Central memory CD4-positive, alpha-beta T cell (primary cell): ENCODE measurements around the gene SORCS2.

ENCODE experiments used
- DNase-seq: peaks from one replicate; pipeline ENCODE4 v3.0.0; 2022

Gene SORCS2

DNA sequence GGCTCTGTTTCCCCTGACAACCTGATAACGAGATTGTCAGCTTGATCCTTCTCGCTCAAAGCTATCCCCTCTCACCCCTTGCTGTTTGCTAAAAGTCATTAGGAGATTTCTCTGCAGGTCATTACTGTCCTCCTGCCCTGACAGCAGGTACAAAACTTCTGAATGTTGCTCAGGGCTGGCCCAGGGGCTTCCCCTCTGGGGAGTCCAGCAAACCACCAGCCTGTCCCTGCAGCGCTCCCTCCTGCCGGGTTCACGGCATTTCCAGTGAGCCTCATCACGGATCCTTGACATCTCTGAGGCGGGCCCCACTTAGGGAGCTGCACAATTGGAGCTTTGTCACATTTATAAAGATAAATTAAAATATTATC lies 5.2 kb upstream of the SORCS2 start:
- DNase-seq: no peak

DNA sequence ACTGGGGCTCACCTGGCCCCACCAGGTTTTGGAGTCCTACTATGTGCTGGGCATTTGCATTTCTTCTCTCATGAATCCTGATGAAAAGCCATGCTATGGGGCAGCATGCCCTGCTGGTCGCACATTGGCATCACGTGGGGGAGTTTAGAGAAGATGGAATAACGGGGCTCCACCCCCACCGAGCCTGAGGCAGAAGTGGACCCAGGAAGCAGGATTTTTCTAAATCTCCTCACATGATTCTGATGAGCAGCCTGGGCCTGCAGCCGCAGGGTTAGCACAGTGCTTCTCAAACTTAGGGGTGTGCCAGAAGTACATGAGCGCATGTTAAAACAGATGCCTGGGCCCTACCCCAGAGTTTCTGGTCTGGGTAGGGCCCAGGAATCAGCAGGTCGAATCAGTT lies 4.6 kb upstream of the SORCS2 start:
- no peak for DNase-seq

DNA sequence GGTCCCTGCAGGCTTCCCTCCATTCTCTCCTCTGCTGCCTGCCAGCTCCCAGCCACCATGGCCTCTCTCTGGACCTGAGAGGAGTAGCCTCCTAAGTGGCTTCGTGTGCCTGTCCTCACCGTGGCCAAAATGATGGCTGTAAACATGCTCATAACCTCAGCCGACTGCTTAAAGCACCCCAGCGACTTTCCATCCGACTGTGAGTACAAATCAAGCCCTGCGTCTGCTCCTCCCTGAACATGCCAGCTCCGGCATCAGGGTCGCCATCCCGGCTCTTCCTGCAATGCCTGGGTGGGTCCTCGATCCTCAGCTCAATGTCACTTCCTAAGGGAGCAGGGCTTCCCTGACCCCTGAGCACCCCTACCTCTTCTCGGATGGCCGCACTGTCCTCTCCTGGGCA lies 3.3 kb upstream of the SORCS2 start:
- no peak for DNase-seq

DNA sequence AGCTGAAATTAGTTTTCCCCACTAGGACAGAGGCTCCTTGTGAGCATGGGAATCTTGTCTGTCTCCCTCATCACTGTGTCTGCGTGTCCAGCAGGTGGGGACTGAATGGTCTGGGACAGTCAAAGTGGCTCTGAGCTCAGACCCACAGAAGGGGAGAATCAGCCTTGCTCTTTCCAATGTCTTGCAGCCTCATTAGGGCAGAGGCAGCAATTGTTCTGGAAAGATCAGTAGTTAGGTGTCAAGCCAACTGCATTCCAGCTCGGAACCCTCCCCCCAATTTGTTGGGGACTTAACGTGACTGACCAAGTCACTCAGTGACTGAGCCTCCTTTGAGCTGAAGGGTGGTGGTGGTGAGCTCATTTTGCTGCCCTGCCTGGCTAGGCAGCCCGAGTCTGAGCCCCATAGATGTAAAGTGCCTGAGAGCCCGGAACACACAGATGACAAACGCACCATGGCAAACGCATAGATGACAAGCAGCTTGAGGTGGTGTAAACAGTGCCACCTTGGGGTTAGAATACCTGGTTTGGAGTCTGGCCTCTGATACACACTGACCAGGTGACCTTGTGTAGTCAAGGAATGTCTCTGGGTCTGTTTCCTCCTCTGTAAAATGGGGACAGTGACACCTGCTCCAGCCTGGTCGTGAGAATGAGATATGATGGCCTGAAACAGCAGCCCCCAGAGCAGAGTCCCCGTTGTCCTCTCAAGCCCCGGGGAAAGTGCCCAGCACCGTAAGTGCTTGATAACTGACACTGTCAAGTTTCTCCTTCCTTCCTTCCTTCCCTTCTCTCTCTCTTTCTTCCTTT lies 2.7 kb upstream of the SORCS2 start:
- DNase-seq: no peak

DNA sequence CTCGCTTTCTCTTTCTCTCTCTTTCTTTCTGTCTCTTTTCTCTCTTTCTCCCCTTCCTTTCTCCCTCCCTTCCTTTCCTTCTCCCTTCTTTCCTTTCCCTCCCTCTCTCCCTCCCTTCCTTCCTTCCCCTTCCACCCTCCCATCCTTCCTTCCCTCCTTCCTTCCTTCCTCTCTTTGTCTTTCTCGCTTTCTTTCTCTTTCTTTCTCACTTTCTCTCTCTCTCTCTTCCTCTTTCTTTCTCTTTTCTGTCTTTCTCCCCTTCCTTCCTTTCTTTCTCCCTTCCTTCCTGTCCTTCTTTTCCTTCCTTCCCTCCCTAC lies 2.1 kb upstream of the SORCS2 start:
- no peak for DNase-seq

DNA sequence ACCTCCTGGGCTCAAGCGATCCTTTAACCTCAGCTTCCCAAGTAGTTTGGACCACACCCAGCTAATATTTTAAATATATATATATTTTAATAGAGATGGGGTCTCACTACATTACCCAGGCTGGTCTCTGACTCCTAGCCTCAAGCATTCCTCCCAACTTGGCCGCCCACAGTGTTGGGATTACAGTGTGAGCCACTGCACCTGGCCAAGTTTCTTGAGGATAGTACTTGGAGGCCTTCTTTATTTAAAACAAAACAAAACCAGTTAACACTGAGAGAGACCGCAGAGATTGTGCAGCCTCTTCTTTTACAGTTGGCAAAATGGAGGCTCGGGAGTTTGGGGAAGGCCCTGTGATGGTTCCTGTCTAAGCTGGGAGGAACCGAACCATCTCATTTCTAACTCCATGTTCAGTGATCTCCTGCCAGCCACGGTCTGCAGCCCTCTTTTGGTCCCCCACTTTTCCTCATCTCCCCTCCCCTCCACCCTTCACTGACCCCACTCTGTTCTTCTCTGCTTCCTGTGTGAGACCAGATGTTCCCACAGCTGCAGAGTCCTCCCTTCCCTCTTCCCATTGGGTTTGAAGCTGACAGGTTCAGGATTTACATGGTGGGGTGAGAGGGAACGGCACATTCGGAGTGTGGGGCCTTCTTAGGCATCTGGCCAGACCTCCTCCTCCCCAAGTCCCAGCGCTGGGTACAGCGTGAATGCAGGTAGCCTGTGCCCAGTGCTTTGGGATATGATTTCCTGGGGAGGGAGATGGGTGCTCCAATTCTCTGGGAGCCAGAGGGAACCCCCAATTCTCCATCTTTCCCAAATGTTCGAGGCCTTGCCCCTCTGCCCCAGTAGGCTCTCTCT lies 1.4 kb upstream of the SORCS2 start:
- no peak for DNase-seq

DNA sequence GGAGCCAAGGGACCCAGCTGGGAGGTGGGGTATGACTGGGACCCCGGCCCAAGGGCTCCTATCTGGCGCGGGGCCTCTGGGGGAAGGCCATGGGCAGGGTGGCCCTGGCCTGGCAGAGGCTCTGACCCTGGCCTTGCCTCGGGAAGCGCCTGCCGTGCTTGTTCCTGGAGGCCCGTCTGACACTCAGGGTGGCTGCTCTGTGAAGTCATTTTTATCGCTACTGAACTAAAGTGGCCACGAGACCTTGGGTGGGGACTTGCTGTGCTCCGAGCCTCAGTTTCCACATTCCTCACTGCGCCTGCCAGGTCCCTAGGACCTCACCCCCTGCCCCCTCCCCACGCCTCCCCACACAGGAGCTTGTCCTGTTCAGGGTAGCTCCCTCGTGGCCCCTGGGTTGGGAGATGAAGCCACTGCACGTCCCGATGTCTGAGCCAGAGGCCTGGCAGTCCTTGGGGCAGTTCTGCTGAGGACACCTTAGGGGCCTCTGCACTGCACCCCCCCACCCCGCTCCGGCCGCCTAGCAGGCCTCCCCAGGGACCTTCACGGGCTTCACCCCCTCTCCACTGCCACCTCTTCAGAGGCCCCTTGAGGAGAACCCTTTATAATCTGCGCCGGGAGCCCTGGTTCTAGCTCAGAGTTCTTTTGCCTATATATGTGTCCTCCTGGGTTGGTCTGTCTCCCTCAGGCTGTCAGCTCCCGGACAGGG lies 639 bp upstream of the SORCS2 start:
- no peak for DNase-seq

DNA sequence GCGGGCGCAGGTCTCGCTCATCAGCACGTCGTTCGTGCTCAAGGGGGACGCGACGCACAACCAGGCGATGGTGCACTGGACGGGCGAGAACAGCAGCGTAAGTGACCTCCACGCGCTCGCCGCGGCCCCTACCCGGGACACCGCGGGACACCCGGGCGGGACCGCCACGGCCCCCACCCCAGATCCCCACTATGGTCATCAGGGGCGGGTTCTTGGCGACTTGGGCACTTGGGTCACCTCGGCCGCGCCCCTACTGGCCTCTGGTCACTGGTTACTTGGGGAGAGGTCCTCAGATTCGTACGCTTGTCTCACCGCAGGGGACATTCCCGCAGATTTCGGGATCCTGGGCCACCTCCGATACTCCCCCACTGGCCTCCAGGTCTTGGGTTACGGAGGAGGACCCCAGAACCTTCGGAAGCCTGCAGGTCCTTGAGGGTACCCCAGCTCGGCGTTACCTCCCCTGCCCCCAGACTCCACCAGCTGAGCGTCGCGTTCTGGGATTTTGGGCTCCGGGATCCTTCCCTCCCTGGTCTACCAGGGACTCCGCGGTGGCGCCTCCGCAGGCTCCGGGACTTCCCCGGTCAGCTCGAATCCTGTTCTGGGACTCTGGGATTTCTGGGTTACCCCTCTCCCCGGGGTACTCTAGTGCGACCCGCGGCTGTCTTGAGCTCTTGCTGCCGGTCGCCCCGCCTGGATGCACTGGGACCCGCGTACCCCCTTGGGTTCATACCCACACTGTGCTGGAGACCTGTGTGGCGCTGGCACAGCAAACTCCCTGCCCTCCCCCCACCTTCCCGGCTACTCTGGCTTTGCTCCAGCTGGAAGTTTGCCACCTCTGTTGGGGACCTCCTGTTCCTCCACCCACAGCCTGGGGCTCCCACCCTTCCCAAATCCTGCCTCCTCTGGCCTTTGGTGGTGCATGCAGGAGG lies 956 bp downstream of the SORCS2 start:
- DNase-seq: no peak

DNA sequence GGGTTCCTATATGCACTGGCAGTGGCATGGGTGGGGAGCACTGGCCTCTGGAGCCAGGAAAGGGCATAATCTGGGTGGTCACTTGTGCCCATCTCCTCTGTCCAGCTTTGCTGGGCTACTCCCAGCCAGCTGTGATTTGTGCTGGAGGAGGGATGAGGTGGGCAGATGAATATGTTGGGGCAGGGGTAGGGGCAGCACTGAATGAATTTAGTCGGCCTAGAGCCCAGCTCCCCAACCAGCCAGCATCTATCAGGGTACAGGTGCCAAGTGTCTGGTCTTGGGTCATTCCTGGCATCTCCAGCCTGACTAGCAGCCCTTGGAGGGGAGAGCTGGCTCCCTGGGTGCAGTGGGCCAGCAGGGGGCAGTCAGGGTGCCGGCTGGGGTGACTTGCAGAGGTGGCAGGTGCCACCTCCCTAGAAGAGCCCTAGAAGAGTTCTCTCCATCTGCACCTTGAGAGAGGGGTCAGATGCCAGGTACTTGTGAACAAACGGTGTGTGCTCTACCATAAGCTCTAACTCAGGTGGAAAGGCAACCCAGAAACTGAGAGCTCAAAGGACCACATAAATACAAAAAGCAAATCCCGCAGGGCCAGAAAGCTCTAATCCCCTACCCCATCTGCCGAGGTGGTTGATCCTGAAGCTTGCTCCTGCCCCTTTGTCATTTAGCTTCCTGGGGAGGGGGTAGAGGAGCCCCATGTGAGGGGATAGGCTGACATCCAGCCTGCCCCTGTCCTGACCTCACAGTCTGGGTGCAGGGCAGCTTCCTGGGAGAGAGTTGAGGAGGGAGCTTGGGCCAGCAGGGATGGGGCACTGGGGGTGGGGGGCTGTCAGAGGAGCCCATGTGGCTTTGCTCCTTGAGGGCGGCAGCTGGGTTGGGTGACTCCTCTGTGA lies 2.2 kb downstream of the SORCS2 start:
- DNase-seq: no peak

DNA sequence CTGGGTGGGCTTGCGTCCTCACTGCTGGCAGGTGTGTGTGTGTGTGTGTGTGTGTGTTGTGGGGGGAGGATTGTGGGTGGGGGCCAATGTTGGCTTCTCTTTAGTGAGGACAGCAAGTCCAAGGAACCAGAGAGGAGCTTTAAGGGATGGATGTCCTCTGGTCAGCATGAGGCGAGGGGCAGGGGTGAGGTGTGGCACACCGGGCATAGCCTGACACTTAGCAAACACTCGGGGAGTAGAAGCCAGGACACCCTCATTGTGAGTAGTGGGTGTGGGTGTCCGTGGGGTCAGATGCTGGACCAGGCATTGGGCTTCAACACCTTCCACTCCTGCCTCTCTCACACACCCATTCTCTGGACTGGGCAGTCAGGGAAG lies 2.8 kb downstream of the SORCS2 start:
- DNase-seq: no peak

DNA sequence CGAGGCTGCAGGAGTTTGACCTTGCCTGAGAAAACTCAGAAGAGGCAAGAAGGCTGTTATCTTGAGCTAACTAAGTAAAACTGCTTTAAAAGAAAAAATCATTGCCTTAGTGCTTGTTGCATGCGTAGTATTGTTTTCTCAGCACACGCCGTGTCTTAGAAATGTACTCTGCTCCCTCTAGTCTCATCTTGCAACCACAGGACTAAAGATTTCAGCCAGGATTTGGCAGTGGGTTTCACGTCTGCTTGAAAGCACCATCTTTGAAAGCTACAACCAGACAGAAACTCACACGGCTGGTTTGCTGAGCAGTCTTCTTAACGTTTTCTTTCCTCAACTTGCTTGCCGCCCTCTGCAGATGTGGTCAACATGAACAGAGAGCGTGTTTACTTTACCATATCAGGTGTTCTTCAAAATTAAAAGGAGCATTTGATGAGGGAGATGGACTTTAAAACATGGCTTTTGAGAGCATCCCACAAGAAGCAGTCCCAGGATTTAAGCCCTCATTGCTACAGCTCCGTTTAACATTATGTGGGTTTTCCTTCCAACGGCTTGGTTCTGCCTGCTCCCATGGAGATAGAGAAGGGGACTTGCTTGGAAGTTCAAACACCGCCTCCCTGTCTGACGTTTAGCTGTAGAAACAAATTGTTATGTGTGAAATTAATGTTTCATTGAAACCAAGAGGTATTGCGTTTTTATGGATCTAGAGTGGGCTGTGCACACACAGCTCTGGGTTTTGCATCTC lies 3.4 kb downstream of the SORCS2 start:
- DNase-seq: no peak

DNA sequence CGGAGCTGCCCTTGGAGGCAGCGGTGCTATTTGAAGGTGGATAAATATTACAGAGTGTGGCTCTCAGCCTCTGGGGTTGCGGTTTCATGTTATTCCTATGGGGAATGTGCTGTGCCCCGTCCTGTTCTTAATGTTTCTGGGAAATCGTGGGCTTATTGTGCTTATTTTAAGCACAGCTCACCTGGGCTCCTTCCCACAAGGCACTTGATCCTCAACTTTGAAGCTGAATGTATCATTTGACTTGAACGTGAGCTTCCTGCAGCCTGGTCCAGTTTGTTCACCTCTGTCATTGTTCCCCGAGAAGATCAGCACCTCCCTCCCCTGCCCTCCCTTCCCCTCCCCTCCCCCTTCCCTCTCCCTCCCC lies 3.9 kb downstream of the SORCS2 start:
- no peak for DNase-seq

DNA sequence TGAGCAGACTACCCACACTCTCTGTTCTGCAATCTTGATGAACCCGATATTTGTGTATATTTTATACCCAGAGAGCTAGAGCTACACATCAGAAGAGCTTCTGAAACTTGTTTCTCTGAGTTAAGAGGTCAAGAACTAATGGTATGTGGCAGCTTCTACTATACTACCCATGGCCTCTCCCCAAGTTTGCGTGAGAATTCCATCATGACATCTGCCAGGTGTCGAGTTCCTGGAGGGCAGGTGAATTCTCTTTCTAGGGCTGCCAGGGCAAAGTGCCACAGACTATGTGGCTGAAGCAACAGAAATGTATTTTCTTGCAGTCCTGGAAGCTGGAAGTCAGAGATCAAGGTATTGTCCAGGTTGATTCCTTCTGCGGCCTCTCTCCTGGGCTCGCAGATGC lies 4.4 kb downstream of the SORCS2 start:
- no peak for DNase-seq

DNA sequence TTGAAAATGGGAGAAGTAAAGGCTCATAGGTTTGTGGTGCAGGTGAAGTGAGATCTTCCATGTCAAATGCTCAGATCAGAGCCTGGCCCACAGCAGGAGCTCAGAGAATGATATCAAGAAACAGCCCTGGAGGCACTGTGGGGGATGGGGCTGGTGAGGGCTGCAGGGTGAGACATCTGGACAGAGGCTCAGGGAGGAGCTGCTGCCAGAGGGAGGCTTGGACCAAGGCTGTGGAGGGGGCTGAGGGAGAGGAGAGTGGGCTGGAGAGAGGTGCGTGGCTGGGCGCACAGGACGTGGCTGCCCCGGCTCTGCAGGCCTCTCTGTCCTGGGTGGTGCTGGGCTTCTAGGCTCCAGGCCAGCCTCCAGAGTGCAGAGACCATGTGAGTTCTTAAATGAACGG lies 5.6 kb downstream of the SORCS2 start:
- no peak for DNase-seq

DNA sequence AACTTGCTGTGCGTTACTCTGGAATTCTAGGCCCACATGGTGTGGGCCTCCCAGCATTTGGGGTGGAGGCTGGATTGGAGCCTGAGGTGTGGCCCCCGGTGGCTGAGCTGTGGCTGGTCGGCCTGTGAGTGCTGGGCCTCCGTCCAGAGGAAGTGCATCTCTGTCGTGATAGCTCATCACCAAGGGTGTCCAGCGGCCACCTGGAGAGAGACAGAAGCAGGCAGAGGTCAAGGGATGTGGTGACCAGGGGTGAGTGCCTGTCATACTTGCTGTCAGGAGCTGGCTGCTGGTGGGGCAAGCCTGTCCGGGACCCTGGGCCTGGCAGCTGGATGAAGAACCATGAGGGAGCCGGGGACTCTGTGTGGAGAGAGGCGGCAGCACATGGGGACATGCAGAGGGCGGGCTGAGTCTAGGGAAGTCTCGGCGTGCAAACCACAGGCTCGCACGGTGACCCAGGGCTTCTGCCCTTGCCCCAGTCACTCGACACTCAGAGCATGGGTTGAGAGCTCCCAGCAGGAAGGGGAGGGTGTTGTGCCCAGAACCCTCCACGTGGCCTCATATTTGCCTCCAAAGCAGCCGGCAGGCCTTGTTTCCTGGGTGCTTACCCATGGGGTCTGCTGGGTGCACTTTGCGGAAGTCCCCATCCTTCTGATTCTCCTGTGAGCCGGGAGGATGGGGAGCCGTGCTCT lies 6.2 kb downstream of the SORCS2 start:
- DNase-seq: no peak

DNA sequence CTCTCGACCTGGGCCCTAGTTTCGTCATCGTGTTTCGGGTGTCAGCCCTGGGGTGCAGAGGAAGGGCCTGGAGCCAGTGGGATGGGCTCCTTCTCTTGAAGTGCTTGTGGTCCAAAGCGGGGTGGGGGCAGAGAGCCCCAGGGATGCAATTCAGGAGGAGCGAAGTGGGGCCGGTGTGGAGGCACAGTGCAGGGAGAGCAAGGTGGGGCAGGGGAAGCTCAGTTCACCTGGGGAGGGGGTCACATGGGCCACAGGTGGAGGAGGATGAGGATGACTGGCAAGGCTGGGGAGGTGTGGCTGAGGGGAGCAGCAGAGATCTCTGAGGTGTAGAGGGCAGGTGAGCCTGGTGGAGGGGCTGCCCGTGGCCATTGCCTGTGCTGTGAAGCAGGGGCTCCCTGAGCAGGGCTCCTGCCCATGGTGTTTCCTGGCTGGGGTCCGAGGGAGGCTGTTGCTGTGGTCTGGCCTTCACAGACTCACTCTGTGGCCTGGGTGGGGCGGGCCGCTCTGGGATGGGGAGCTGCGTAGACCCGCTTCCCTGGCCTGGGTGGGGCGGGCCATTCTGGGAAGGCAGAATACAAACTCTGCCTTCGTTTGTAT lies 6.9 kb downstream of the SORCS2 start:
- no peak for DNase-seq

DNA sequence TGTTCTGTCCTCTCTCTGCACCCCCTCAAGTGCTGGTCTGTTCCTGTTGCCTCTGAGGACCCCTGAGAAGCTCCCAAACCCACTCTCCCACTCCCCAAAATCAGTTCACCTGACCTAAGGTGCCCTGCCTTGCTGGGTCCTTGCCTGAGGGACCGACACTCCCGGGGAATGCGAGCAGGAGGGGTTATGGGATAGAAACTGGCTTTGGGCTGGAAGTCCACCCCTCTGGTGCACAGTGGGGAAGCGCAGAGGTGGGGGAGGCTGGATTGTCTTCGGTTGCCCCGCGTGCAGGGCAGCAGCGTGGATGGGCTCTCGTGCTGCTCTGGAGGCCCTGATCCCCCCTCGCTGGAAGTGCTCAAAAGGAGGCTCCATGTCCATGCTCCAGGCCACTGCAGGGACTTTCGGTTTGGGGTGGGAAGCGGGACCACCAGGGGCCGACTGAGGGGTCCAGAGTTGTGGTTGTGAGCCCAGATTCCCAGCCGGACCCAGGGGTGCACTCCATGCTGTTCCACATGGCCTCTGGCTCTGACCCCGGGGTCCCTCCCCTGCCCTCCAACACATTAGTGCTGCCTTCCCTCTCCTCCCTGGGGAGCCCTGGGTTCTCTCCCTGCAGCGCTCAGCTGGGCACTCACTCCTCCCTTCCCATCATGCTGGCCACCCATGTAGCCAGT lies 7.6 kb downstream of the SORCS2 start:
- DNase-seq: no peak

DNA sequence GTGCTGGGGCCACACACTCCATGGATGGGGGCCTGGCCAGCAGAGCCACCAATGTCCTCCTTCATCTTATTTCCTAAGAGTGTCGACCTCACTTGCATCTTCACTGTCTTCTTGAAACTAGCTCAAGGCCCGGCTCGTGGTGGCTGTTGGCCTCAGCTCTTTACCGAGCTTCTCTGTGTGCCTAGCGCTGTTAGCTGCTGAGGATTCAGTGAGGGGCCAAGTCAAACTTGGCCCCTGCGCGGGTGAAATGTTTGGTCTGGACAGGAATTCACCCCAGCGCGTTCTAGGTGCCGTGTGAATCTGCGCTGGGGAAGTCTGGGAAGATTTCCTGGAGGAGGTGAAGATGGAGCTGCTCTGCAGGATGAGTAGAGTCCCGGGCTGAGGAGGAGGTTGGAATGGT lies 8.5 kb downstream of the SORCS2 start:
- no peak for DNase-seq
